SKM-1 (cell line): ENCODE results near the gene ABCA13.

Experiments
- DNase-seq: peaks from one replicate; lab custom pipeline; 2025; ENCODE audit not compliant: unreplicated experiment; lab: John Stamatoyannopoulos, UW

ABCA13 gene

GRCh38 chr7:48295296-48295971, 124.2 kb downstream of the ABCA13 start:
- DNase-seq, result no peak

- no peak for DNase-seq
Measured at GRCh38 chr7:48296966-48297365, 125.7 kb downstream of the ABCA13 start.

GRCh38 chr7:48298779-48299178, 127.5 kb downstream of the ABCA13 start:
- DNase-seq, result no peak

GRCh38 chr7:48299580-48300169, 128.4 kb downstream of the ABCA13 start:
- DNase-seq, result peak; percentile 40

GRCh38 chr7:48300301-48300700, 129.0 kb downstream of the ABCA13 start:
- DNase-seq, result no peak

GRCh38 chr7:48301201-48301600, 129.9 kb downstream of the ABCA13 start:
- DNase-seq, result no peak

GRCh38 chr7:48304641-48305040, 133.4 kb downstream of the ABCA13 start:
- DNase-seq, result no peak

GRCh38 chr7:48305661-48306060, 134.4 kb downstream of the ABCA13 start:
- DNase-seq, result no peak

GRCh38 chr7:48307041-48307714, 135.9 kb downstream of the ABCA13 start:
- no peak for DNase-seq

- DNase-seq, result no peak
Measured at GRCh38 chr7:48309720-48310119, 138.5 kb downstream of the ABCA13 start.

- no peak for DNase-seq
Measured at GRCh38 chr7:48311464-48312100, 140.3 kb downstream of the ABCA13 start.

GRCh38 chr7:48312151-48312550, 140.9 kb downstream of the ABCA13 start:
- no peak for DNase-seq

- DNase-seq, result no peak
Measured at GRCh38 chr7:48316768-48317167, 145.5 kb downstream of the ABCA13 start.

- no peak for DNase-seq
Measured at GRCh38 chr7:48317360-48317759, 146.1 kb downstream of the ABCA13 start.

- DNase-seq, result no peak
Measured at GRCh38 chr7:48321319-48322010, 150.2 kb downstream of the ABCA13 start.

- peak; percentile 20 for DNase-seq
Measured at GRCh38 chr7:48337012-48337621, 165.9 kb downstream of the ABCA13 start.

- no peak for DNase-seq
Measured at GRCh38 chr7:48337781-48338180, 166.5 kb downstream of the ABCA13 start.

- no peak for DNase-seq
Measured at GRCh38 chr7:48347230-48347825, 176.1 kb downstream of the ABCA13 start.

- no peak for DNase-seq
Measured at GRCh38 chr7:48350515-48350914, 179.3 kb downstream of the ABCA13 start.

- DNase-seq, result no peak
Measured at GRCh38 chr7:48351900-48352299, 180.6 kb downstream of the ABCA13 start.
